ENCODE measurements around the gene ALCAM.
"Not testable (repeated sequence)": the region's sequence is repeated elsewhere in the genome, so short reads cannot be mapped to it uniquely, and the experiment has no call there.

Gene ALCAM

GRCh38 chr3:105561876-105562275 is 195.2 kb downstream of the ALCAM start:
- H3K27ac ChIP-seq: no peak overlapping the region
- no peak for DNase-seq (ENCODE audit: low read depth, low spot score)

GRCh38 chr3:105564546-105565288 is 198.0 kb downstream of the ALCAM start:
- no peak for DNase-seq (ENCODE audit: low read depth, low spot score)
- H3K27ac ChIP-seq: no peak overlapping the region

GRCh38 chr3:105571005-105571404 is 204.3 kb downstream of the ALCAM start:
- DNase-seq (ENCODE audit: low read depth, low spot score): no peak
- H3K27ac ChIP-seq: no peak overlapping the region

GRCh38 chr3:105572501-105572900 is 205.8 kb downstream of the ALCAM start:
- no peak for DNase-seq (ENCODE audit: low read depth, low spot score)
- H3K27ac ChIP-seq: no peak overlapping the region

GRCh38 chr3:105579439-105579838 is 212.7 kb downstream of the ALCAM start:
- DNase-seq (ENCODE audit: low read depth, low spot score): no peak
- H3K27ac ChIP-seq: no peak overlapping the region

- no peak overlapping the region for H3K27ac ChIP-seq
- DNase-seq (ENCODE audit: low read depth, low spot score): no peak
These were observed 213.7 kb downstream of the ALCAM start for GRCh38 chr3:105580296-105580965.

- no peak for DNase-seq (ENCODE audit: low read depth, low spot score)
- H3K27ac ChIP-seq: no peak overlapping the region
These were observed 215.3 kb downstream of the ALCAM start for GRCh38 chr3:105582015-105582414.

- peak overlapping the region; percentile 36 for H3K27ac ChIP-seq
- no peak for DNase-seq (ENCODE audit: low read depth, low spot score)
These were observed 217.5 kb downstream of the ALCAM start for GRCh38 chr3:105584003-105584790.

- peak overlapping the region; percentile 62 for H3K27ac ChIP-seq
- no peak for DNase-seq (ENCODE audit: low read depth, low spot score)
These were observed 226.6 kb downstream of the ALCAM start for GRCh38 chr3:105593315-105593714.

GRCh38 chr3:105594219-105594618 is 227.5 kb downstream of the ALCAM start:
- H3K27ac ChIP-seq: peak overlapping the region; percentile 62
- no peak for DNase-seq (ENCODE audit: low read depth, low spot score)

- H3K27ac ChIP-seq: peak overlapping the region; percentile 95
- DNase-seq (ENCODE audit: low read depth, low spot score): peak; percentile 69
These were observed 231.5 kb downstream of the ALCAM start for GRCh38 chr3:105598042-105598796.

GRCh38 chr3:105599350-105599749 is 232.6 kb downstream of the ALCAM start:
- DNase-seq (ENCODE audit: low read depth, low spot score): no peak
- H3K27ac ChIP-seq: peak overlapping the region; percentile 95

- DNase-seq (ENCODE audit: low read depth, low spot score): not testable (repeated sequence)
These were observed 235.0 kb downstream of the ALCAM start for GRCh38 chr3:105601756-105602155.

GRCh38 chr3:105602286-105602685 is 235.6 kb downstream of the ALCAM start:
- not testable (repeated sequence) for DNase-seq (ENCODE audit: low read depth, low spot score); H3K27ac ChIP-seq

More at GRCh38 chr3:105601756-105602155, 235.0 kb downstream of the ALCAM start:
- not testable (repeated sequence) for H3K27ac ChIP-seq

GRCh38 chr3:105603516-105603915 is 236.8 kb downstream of the ALCAM start:
- H3K27ac ChIP-seq; DNase-seq (ENCODE audit: low read depth, low spot score): not testable (repeated sequence)

- DNase-seq (ENCODE audit: low read depth, low spot score): no peak
- no peak overlapping the region for H3K27ac ChIP-seq
These were observed 239.3 kb downstream of the ALCAM start for GRCh38 chr3:105606016-105606415.

GRCh38 chr3:105608623-105609022 is 241.9 kb downstream of the ALCAM start:
- no peak overlapping the region for H3K27ac ChIP-seq

GRCh38 chr3:105610473-105610872 is 243.8 kb downstream of the ALCAM start:
- DNase-seq (ENCODE audit: low read depth, low spot score): no peak
- peak overlapping the region; percentile 52 for H3K27ac ChIP-seq

More at GRCh38 chr3:105608623-105609022, 241.9 kb downstream of the ALCAM start:
- no peak for DNase-seq (ENCODE audit: low read depth, low spot score)

GRCh38 chr3:105611304-105612192 is 244.8 kb downstream of the ALCAM start:
- peak; percentile 52 for DNase-seq (ENCODE audit: low read depth, low spot score)
- peak overlapping the region; percentile 52 for H3K27ac ChIP-seq

Measured in epithelial cell of prostate (primary cell).